AML-193 (cell line): Measurements from ENCODE around the gene DUSP16.
"Not testable (repeated sequence)": the region's sequence is repeated elsewhere in the genome, so short reads cannot be mapped to it uniquely, and the experiment has no call there.

Source experiments
- DNase-seq, 2 experiments: peaks; one replicate each; lab custom pipeline; 2025; lab: John Stamatoyannopoulos, UW

The DUSP16 gene

DNA sequence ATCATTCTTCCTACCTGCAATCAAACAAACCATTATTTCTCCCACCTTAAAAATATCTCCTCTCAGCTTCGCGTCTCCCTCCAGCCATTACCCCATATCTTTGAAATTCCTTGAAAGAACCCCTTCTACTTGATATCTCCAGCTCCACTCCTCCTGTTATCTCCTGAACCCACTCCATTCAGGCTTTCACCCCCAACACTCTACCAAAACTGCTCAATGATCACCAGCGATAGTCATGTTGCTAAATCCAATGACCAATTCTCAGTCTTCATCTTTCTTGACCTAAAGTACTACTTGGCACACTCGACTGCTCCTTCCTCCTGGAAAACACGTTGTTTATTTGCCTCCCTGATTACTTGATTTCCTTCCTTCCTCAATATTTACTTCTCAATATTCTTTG is 70.1 kb downstream of the DUSP16 start:
- DNase-seq: no peak

DNA sequence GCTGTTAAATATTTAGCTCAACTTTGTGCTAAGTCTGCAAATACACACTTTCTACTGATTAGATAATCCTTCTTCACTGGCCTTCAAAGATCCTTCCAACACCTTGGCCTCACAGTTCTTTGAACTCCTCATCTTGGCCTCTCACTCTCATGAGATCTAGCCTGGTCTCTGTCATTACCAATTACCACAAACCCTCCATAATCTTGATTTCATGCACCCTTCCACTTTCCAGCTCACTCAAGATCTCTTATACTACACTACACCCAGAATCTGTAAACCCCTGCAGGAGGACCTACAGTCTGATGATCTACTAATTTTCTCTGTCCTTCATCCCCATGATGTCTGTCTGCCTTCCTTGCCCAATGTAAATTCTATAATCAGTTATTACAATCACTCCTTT is 71.1 kb downstream of the DUSP16 start:
- no peak for DNase-seq

GRCh38 chr12:12488823-12489550 is 73.7 kb downstream of the DUSP16 start:
- DNase-seq: no peak

DNA sequence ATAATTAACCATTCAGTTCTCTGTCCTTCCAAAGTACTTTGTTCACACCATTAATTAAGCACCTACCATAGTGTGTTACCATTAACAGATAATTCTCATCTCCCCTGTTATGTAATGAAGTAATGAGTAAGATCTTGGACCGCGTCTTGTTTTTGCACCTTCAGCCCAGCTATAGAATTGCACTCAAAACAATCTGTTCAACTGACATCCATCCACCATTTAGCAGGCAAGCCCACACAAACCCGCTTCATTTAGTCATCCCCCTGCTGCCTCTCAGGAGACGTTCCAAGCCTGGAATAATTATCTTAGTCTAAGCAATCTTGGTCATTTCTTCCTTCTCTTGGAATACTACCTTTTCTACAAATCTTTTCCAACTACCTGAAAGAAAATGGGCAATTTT is 74.4 kb downstream of the DUSP16 start:
- no peak for DNase-seq

DNA sequence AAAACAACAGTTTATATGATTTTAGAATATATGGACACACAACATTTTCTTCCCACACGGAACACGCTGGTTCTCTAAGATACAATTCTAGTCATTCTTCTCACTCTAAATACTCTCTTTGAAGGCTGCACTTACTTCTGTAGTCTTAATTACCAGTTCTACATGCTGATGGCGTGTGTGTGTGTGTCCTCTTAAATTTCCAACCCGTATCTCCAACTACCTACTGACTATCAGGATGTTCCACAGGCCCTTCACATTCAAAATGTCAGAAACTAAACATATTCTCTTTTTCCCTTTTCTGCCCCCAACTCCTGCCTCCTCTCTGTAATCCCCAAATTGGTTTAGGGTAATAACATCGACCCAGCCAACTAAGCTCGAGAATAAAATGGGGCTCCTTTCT is 75.2 kb downstream of the DUSP16 start:
- no peak for DNase-seq

DNA sequence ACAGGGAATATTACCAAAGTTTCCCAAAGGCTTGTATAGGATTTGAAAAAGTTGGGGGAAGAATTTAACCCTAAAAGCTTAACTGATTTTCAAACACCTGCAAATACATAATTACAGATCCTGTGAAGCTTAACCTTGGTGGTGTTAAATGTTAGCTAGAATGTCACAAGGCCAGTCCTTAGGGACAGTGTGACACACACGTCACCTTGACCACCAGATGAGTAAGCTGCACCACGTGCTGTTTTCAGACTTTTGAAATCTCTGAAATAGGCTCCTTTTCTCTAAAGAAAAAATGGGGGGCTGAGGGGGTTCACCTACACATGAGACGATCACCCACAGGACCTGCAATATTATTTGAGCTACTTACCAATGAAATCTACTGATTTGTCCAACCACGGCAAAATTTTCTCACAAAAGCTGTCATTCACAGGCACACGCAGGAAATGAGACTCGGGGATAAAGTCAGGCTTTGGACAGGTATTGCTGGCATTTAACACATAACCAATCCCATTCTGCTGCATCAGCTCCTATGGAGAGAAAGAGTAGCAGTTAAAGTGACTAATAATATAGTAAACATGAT is 75.9 kb downstream of the DUSP16 start:
- no peak for DNase-seq

- DNase-seq: no peak
Measured at GRCh38 chr12:12483438-12483837, 79.2 kb downstream of the DUSP16 start.

- DNase-seq: peak; percentile 73
Measured at GRCh38 chr12:12482959-12483358, 79.7 kb downstream of the DUSP16 start.

DNA sequence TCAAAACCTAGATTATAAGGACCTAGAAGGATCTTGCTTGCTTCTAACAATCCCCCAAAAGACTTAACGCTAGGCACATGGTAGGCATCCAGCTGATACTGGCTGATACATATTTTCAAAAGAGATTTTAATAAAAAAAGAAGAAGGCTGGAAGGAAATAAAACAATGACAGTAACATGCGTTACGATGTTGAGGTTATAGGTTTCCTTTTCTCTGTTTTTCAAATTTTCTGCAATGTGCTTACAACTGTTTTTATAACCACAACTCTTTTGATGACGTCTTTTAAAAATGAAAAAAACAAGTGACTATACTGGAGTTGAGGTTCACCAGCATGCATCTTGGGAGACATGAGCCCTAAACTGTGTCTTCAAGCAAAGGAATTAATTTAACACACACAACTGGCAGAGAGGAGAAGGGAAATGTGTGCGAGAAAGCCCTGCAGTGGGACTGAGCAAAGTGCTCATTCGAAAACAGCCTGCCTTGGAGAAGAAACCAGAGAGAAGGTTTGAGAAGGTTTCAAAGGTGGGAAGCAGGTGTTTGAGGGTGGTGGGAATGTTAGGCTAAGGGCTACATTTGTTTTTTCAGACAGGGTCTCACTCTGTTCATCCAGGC is 80.4 kb downstream of the DUSP16 start:
- no peak for DNase-seq

GRCh38 chr12:12481631-12482030 is 81.0 kb downstream of the DUSP16 start:
- DNase-seq: no peak

DNA sequence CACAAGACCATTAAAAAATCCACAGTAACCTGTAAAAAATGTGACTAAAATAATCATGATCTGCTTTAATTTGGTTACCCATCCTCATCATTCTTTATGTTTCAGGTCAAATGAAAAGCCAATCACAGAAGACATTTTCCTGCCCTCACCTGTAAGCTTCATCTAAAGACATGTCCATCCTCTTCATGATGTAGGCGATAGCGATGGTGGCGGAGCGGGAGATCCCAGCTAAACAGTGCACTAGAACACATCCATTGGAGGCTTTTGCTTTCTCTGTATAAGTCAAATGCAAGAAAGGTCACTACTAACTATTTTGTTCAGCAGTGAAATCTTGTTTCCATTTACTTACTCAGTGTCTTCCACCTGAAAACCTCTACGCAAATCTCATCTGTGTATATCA is 82.6 kb downstream of the DUSP16 start:
- no peak for DNase-seq

DNA sequence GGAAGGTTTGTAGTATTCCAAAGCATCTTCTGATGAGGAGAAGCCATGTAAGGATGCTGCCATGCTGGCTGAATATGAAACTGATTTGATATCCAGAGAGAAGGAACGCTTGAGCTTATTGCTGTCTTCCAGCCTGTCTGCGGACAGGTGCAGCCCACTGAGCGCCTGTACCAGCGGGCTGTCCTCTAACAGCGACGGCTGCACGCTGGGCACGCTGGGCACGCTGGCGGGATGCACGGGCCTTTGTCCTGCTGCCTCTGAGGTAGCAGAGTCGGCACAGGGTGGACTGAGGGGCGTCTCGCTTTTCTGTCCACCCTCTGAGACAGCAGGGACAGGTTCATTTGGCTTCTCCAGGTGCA is 85.2 kb downstream of the DUSP16 start:
- no peak for DNase-seq

- no peak for DNase-seq
Measured at GRCh38 chr12:12476857-12477531, 85.7 kb downstream of the DUSP16 start.

DNA sequence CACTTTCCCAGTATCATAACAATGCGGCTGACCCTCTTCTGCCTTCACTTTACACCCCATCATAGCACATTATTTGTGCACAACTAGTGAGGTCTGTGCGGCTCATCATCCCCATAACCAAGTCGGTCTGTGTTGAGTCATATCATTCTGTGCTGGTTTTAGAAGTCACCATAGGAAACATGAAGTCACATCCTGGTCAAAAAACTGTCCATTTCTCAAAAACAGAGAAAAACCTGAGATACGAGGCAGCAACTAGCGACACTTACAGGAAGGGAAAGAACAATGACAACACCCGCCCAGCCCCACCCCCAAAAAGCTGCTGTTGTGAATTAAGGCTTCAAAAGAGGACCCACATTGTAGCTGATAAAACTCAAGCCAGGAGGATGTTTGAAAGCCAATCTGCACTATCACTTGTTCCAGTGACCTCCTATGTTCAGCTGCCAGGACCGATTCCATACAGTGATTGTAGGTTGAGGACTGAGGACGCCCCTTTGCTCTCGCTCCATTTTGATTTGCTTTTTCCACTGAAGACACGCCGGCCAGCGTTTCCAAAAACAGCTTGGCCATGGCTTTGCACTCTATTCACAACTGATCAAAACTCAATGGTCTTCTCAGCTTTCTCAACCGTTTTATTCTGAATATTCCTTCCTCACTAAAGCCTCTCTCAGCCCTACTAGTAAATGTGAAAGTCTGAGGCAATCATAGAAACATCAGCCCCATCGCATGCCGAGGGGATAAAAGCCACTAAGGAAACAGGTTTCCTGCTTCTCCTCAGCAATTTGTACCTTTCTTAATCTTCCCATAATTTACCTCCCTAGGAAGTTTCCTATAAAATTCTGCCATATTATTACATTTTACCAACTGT is 87.5 kb downstream of the DUSP16 start:
- no peak for DNase-seq

DNA sequence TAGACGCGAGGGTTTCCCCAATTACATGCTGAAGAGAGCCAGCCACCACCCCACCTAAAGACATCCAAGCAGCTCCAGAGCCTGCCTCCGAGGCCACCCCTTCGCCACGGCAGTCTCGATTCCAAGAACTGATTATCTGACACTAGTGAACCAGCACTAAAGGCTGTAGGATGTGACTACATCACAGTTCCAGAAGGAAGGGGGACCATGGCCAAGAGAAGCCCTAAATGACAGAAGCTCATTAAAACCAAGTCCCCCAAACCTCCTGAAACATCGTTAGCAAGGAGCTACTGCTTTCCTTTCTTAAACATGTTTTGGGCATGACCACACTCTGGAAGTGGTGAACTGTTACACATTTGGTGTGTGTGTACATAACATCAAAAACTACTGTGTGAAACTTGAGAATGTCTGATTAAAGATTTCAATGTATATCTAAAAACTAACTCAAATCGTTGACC is 88.2 kb downstream of the DUSP16 start:
- no peak for DNase-seq

- no peak for DNase-seq
Measured at GRCh38 chr12:12473223-12473622, 89.4 kb downstream of the DUSP16 start.

DNA sequence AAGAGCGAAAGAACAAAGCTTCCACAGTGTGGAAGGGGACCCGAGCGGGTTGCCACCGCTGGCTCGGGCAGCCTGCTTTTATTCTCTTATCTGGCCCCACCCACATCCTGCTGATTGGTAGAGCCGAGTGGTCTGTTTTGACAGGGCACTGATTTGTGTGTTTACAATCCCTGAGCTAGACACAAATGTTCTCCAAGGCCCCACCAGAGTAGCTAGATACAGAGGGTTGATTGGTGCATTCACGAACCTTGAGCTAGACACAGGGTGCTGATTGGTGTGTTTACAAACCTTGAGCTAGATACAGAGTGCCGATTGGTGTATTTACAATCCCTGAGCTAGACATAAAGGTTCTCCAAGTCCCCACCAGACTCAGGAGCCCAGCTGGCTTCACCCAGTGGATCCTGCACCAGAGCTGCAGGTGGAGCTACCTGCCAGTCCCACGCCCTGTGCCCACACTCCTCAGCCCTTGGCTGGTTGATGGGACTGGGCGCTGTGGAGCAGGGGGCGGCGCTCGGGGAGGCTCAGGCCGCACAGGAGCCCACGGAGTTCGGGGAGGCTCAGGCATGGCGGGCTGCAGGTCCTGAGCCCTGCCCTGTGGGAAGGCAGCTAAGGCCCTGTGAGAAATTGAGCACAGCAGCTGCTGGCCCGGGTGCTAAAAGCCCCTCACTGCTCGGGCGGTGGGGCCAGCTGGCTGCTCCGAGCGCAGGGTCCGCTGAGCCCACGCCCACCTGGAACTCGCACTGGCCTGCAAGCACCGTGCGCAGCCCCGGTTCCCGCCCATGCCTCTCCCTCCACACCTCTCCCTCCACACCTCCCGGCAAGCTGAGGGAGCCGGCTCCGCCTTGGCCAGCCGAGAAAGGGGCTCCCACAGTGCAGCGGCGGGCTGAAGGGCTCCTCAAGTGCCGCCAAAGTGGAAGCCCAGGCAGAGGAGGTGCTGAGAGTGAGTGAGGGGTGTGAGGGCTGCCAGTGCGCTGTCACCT is 90.4 kb downstream of the DUSP16 start:
- not testable (repeated sequence) for DNase-seq

- DNase-seq: no peak
Measured at GRCh38 chr12:12470751-12471306, 91.8 kb downstream of the DUSP16 start.

DNA sequence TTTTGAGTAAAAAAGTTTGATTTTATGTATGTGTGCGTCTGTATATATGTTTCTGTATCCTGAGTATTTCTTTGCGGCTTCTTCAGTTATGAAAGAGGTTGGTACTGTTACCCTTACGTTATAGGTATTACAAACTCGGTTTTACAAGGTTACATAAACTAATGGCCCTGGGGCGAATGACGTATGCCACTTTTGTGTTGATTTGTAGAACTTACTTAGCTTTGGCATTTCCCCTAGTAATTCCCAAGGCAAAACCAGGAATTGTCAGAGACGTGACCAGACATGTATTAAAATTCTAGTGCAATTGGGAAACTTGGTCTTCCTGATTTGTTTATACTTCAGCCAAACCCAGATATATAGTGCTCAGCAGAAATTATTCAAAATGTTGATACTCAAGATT is 93.3 kb downstream of the DUSP16 start:
- no peak for DNase-seq

DNA sequence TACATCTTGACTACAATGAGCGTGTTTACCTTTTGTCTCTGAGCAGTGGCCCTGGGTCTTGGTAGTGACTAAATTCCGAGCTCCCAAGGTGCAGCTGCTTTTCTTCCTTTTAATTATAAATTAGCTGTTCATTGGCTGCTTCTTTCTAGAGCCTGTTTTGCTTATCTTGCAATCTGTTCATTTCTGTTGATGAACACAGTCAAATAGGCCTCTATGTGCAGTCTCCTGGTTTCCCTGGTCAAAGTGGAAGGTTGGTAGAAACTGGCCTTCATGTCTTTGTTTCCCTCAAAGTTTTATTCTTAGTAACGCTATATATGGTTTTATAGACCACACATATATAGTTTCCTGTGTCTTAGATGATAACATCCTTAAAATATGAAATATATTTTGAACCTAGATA is 94.1 kb downstream of the DUSP16 start:
- DNase-seq: no peak
